Measurements from ENCODE around the gene TUSC2.
"Not testable (repeated sequence)": the region's sequence is repeated elsewhere in the genome, so short reads cannot be mapped to it uniquely, and the experiment has no call there.

Gene TUSC2

DNA sequence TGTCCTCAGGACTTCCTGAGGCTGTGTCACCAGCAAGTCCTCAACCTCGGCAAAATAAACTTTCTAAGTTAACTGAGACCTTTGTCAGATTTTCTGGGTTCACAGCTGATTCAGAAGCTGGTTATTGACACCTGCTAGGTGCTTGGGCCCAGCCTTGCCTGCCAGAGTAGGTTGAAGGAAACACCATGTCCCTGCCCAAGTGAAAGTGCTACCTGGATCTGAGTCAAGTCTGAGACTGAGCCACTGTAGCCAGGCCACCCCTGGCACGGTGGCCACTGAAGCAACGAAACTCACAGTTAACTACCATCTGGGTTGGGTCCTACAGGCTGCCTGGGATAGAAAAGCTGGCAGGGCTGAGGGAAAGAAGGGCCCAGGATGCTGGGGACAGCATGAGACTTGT, 13.7 kb downstream of the TUSC2 start:
- H3K4me1 ChIP-seq (ENCODE audit: low read length), result 0 out of 2 replicates have a peak, but pooled peaks cover 5% of the 10 kb centered on the region
- H2AFZ ChIP-seq (ENCODE audit: low read length), result no peak overlapping the region
- H3K9me2 ChIP-seq (replicated peaks; ENCODE audit: insufficient read depth, low read length), result no peaks in the 10 kb centered on the region
- no peaks in the 10 kb centered on the region for H3K9me3 ChIP-seq (replicated peaks; ENCODE audit: insufficient read depth, low read length)
- H3K4me2 ChIP-seq (ENCODE audit: low read depth, low read length), result no peak overlapping the region
- no peaks in the 10 kb centered on the region for H3K36me3 ChIP-seq (replicated peaks; ENCODE audit: insufficient read depth, low read length)
- no peaks in the 10 kb centered on the region for H4K20me1 ChIP-seq (ENCODE audit: insufficient read depth, low read length)
- no peak for TF ChIP-seq EZH2 (optimal IDR thresholded peaks at IDR 0.05; ENCODE audit: low read depth, low read length)
- DNase-seq, result no peak
- H3F3A ChIP-seq (ENCODE audit: insufficient read depth, low read length), result 0 out of 2 replicates have a peak, but pooled peaks cover 3% of the 10 kb centered on the region
- H3K9ac ChIP-seq (ENCODE audit: low read length), result no peak overlapping the region
- no peaks in the 10 kb centered on the region for H3K79me2 ChIP-seq (ENCODE audit: low read length)
- H3K27me3 ChIP-seq (replicated peaks; ENCODE audit: insufficient read depth, low read length), result no peaks in the 10 kb centered on the region
- H3K27ac ChIP-seq (ENCODE audit: low read length), result no peak overlapping the region
- H3K4me3 ChIP-seq (ENCODE audit: low read length), result no peak overlapping the region

DNA sequence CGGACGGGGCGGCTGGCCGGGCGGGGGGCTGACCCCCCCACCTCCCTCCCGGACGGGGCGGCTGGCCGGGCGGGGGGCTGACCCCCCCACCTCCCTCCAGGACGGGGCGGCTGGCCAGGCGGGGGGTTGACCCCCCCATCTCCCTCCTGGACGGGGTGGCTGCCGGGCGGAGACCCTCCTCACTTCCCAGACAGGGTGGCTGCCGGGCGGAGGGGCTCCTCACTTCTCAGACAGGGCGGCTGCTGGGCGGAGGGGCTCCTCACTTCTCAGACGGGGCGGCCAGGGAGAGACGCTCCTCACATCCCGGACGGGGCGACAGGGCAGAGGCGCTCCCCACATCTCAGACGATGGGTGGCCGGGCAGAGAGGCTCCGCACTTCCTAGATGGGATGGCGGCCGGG, 16.0 kb downstream of the TUSC2 start:
- not testable (repeated sequence) for H3K4me1 ChIP-seq (ENCODE audit: low read length); H2AFZ ChIP-seq (ENCODE audit: low read length); H3K4me3 ChIP-seq (ENCODE audit: low read length); H3K4me2 ChIP-seq (ENCODE audit: low read depth, low read length); H4K20me1 ChIP-seq (ENCODE audit: insufficient read depth, low read length); DNase-seq; H3K79me2 ChIP-seq (ENCODE audit: low read length); H3K36me3 ChIP-seq (replicated peaks; ENCODE audit: insufficient read depth, low read length); H3F3A ChIP-seq (ENCODE audit: insufficient read depth, low read length); H3K9ac ChIP-seq (ENCODE audit: low read length); H3K27me3 ChIP-seq (replicated peaks; ENCODE audit: insufficient read depth, low read length); H3K27ac ChIP-seq (ENCODE audit: low read length); H3K9me3 ChIP-seq (replicated peaks; ENCODE audit: insufficient read depth, low read length); H3K9me2 ChIP-seq (replicated peaks; ENCODE audit: insufficient read depth, low read length)

DNA sequence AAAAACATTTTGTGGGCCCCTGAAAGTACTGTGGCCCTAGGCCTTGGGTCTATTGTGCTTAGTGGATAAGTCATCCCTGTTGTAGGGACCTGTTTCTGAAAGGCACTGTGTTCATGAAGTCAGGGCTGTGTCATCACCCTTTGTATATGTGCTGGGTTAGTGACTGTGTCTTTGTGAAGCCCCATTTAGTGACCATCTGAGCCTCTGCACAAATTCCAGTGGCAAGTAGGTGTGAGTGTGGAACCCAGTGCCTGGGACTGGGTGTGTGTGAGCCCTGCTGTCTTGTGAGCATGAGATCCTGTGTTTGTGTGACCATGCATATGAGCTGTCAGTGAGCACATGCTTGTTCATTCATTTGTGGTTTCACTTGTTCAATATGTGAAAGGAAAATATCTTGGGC, 23.4 kb downstream of the TUSC2 start:
- Histone ChIP-seq H3K9me2 (replicated peaks; ENCODE audit: insufficient read depth, low read length) (no peaks in the 10 kb centered on the region), H4K20me1 (ENCODE audit: insufficient read depth, low read length) (no peaks in the 10 kb centered on the region), H3K79me2 (ENCODE audit: low read length) (0 out of 2 replicates have a peak, but pooled peaks cover 3% of the 10 kb centered on the region), H3F3A (ENCODE audit: insufficient read depth, low read length) (0 out of 2 replicates have a peak, but pooled peaks cover 1% of the 10 kb centered on the region), H3K4me2 (ENCODE audit: low read depth, low read length) (no peak overlapping the region), H3K36me3 (replicated peaks; ENCODE audit: insufficient read depth, low read length) (no peaks in the 10 kb centered on the region), H3K9ac (ENCODE audit: low read length) (no peak overlapping the region), H3K27me3 (replicated peaks; ENCODE audit: insufficient read depth, low read length) (no peaks in the 10 kb centered on the region), H3K4me1 (ENCODE audit: low read length) (peaks cover 5% of the 10 kb centered on the region; the same call in 1 of the 2 replicates), H3K27ac (ENCODE audit: low read length) (no peak overlapping the region), H2AFZ (ENCODE audit: low read length) (no peak overlapping the region), H3K9me3 (replicated peaks; ENCODE audit: insufficient read depth, low read length) (no peaks in the 10 kb centered on the region), H3K4me3 (ENCODE audit: low read length) (no peak overlapping the region)
- DNase-seq, result no peak
- TF ChIP-seq EZH2 (optimal IDR thresholded peaks at IDR 0.05; ENCODE audit: low read depth, low read length) (no peak), EZH2phosphoT487 (IDR thresholded peaks at IDR 0.05; ENCODE audit: low read length) (no peak)
- TF ChIP-seq, protein P1, sequence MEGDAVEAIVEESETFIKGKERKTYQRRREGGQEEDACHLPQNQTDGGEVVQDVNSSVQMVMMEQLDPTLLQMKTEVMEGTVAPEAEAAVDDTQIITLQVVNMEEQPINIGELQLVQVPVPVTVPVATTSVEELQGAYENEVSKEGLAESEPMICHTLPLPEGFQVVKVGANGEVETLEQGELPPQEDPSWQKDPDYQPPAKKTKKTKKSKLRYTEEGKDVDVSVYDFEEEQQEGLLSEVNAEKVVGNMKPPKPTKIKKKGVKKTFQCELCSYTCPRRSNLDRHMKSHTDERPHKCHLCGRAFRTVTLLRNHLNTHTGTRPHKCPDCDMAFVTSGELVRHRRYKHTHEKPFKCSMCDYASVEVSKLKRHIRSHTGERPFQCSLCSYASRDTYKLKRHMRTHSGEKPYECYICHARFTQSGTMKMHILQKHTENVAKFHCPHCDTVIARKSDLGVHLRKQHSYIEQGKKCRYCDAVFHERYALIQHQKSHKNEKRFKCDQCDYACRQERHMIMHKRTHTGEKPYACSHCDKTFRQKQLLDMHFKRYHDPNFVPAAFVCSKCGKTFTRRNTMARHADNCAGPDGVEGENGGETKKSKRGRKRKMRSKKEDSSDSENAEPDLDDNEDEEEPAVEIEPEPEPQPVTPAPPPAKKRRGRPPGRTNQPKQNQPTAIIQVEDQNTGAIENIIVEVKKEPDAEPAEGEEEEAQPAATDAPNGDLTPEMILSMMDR (IDR thresholded peaks at IDR 0.05; ENCODE audit: low read length), result no peak

DNA sequence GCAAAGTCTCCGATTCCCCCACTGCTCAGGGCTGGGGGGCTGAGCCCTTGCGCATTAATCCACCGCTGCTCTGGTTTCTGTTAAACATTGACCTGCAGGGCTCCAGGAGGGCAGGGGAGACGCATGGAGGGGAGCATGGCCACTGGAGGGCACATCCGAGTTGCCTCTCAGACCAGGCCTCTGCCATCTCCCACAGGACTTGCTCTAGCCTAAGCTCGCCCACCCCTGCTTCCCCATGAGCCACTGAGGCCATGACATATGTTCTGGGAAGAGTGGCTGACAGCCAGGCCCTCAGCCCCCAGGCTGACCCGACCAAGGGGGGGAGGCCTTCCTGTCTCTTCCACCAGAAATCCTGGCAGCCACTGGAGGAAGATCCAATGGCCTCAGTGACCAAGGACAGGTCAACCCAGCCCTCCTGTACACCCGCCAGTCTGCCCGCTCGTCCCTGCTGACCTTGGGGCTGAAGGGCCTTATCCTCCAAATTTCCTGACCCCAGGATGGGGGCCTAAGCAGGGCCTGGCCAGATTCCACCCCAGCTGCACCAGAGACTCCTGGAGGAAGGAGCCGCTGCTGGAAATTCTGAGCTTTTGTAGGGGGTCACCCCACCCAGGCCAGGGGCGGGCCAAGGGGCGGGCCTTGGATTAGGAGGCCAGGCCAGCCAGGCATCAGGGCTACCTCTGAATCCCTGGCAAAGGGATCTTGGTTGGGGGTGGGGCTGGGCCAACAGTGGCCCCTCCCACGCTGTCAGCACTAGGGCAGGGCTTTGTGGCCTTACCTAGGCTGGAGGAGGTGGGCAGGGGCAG, 24.8 kb downstream of the TUSC2 start, which contains the start of gene HYAL1:
Gene HYAL1 (minus strand): TSS at position 562 of the 803 bp plus-strand sequence. CDS start 618 bp downstream, outside the sequence.
- peaks cover 10% of the 10 kb centered on the region; the same call in 1 of the 2 replicates for H3K79me2 ChIP-seq (ENCODE audit: low read length)
- DNase-seq, result no peak

More for the DNA sequence above, 24.8 kb downstream of the TUSC2 start, which contains the start of gene HYAL1:
- Histone ChIP-seq H3K27me3 (replicated peaks; ENCODE audit: insufficient read depth, low read length) (no peaks in the 10 kb centered on the region), H3K4me1 (ENCODE audit: low read length) (peaks cover 10% of the 10 kb centered on the region; the same call in 1 of the 2 replicates), H3K27ac (ENCODE audit: low read length) (no peak within 1 kb of the TSS), H3K9ac (ENCODE audit: low read length) (no peak within 1 kb of the TSS), H3K9me2 (replicated peaks; ENCODE audit: insufficient read depth, low read length) (no peaks in the 10 kb centered on the region), H3K36me3 (replicated peaks; ENCODE audit: insufficient read depth, low read length) (no peaks in the 10 kb centered on the region), H3F3A (ENCODE audit: insufficient read depth, low read length) (peaks cover 4% of the 10 kb centered on the region; the same call in 1 of the 2 replicates), H3K9me3 (replicated peaks; ENCODE audit: insufficient read depth, low read length) (no peaks in the 10 kb centered on the region), H3K4me2 (ENCODE audit: low read depth, low read length) (no peak within 1 kb of the TSS), H3K4me3 (ENCODE audit: low read length) (no peak within 1 kb of the TSS), H2AFZ (ENCODE audit: low read length) (no peak within 1 kb of the TSS), H4K20me1 (ENCODE audit: insufficient read depth, low read length) (no peaks in the 10 kb centered on the region)
- TF ChIP-seq EZH2 (optimal IDR thresholded peaks at IDR 0.05; ENCODE audit: low read depth, low read length), result no peak

Measured in MM.1S (cell line).